GM19025 (cell line): ENCODE data around the gene SNORC.

ENCODE experiments used
- ATAC-seq: cut with Tn5 transposase; IDR thresholded peaks from one replicate; pipeline ENCODE4 v1.9.1; 2021; ENCODE audit warnings: mild to moderate bottlenecking, low read depth, moderate library complexity; ENCODE audit not compliant: unreplicated experiment

Gene SNORC

DNA sequence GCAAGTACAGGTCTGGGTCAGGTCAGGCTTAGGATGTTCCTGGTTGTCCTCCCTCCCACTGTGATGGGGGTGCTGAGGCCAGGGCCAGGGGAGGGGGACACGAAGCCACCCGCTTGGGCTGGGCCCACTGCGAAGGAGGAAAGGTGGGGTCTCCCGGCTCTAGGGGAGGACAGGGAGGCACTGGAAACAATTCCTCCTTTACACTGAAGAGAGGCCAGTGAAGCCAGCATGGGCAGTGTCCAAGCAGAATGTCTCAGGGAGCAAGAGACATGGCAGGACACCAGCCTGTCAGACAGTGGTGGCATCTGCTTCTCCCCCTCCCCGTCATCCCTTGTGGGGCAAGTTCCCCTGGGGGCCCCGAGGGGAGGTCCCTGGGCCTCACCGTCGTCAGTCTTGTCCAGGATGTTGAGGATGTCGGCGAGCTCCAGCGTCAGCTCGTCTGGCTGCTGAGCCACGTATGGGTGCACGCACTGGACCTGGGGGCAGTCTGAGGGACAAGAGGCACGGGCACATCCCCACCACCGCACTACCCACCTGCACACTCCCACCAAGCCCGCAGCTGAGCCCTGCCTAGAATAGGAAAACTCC is 10.8 kb downstream of the SNORC start:
- no peak for ATAC-seq

GRCh38 chr2:232882085-232882484 is 12.0 kb downstream of the SNORC start:
- ATAC-seq = no peak

DNA sequence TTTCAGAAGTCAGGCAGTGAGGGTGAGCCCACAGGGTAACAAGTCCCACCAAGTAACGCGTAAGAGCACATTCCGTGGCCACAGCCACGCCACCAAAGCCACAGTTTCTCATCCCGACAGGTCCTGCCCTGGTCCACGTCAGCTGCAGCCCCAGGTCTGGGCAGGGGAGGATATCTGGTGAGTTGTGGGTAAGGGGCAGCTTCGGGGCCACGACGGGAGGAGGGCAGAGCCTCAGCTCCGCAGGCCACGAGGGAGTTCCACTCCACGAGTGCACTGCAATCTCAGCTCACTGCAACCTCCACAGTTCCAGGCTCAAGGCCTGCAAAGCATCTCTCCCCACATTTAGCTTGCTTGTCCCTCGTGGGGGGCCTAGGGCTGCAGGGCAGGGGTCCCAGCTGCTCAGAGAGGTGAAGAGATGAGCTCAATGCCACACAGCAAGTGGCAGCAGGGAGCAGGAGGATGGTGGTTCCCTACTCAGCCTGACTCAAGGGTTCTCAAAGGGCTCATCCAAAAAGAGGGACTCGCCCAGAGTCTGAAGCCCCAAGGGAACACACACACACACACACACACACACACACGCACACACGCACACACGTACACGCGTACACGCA is 12.5 kb downstream of the SNORC start:
- no peak for ATAC-seq

DNA sequence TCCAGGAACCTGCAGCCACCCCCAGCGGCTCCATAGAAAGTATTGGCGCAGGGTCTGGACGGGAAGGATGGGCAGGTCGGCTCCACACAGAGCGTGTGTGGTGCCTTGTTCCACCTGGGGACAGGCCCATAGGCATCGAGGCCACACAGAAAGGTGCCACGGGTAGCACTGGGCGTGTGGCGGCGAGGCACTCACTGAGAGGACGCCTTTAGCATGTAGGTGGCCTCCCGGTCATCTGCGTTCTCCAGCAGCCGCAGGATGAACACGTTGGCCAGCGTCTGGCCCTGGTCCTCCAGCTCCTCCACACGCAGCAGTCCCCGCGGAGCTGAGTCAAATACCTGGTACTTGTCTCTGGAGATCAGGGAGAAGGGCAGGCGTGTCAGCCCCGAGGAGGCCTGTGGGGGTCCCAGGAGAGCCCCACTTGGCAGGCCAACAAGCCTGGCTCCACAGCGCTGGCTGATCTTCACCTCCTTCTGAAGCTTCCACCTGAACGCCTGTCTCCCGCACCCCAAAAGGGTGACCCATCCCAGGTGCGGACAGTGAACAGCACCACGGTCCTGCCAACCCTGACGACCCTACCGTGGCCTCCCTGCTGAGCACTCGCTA is 13.2 kb downstream of the SNORC start:
- ATAC-seq = no peak

DNA sequence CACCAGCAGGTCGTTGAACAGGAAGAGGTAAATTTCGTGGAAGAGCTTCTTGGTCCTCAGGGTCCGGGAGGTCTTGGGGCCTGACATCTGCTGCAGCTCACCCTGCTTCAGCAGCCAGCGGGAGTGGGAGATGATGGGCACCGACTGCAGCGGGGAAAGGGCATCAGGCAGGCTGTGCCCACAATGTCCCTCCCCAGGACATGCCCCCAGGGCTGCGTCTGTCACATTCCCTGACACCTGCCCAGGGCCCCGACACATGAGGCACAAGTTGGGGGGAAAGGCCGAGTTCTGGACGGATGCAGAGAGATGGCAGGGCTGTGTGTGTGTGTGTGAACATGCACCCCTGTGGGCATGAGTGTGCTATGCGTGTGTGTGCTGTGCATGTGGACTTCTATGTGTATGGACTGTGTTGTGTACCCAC is 13.9 kb downstream of the SNORC start:
- ATAC-seq = no peak

- no peak for ATAC-seq
Measured at GRCh38 chr2:232884549-232885263, 14.6 kb downstream of the SNORC start.

GRCh38 chr2:232885264-232885961 is 15.3 kb downstream of the SNORC start:
- no peak for ATAC-seq

GRCh38 chr2:232886176-232886575 is 16.1 kb downstream of the SNORC start:
- no peak for ATAC-seq

DNA sequence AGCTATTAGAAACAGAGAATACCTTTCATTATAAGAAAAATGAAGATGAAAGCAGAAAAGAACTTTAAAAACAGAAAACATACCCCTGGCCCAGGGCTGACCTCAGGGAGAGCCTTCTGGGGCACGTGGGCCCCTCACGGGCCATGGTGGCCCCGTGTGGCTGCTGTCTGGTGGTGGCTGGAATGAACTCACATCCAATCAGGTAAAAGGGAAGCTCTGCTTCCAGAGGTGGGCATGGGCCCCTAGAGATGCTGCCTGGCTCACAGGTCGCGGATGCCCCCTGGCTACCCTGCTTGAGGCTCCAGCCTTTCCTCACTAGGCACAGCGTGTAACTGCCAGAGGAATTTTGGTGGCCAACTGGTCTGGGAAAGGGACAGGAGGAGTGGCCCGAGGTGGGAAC is 16.6 kb downstream of the SNORC start:
- no peak for ATAC-seq

DNA sequence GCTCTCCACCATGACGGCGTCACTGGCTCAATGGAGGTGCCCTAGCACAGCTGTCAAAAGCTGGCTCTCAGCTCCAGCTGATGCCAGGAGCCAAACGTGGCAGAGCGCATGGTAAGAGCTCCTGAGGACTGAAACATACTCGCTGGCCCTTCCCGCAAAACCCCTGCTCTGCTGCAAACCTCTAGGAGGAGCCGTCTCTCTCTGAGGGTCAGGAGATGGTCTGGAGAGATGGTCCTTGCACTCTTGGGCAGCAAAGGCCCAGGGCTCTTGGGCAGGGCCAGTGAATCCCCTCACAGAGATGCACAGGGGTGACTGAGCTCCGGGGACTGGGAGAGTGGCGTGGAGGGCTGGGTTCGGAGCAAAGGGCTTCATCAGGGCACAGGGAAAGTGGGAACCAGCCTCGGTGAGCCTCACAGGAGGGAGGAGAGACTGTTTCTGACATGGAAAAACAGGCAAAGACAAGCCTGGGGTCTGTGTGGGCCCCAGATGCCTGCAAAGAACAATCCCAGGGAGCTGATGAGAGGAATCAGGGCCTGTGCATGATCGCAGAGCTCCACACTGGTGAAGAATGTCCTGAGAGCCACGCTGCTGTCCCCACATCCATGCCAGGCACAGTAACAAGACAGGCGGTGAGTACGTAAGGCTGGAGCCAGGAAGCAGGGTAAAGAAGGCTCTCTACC is 17.2 kb downstream of the SNORC start:
- ATAC-seq = no peak

DNA sequence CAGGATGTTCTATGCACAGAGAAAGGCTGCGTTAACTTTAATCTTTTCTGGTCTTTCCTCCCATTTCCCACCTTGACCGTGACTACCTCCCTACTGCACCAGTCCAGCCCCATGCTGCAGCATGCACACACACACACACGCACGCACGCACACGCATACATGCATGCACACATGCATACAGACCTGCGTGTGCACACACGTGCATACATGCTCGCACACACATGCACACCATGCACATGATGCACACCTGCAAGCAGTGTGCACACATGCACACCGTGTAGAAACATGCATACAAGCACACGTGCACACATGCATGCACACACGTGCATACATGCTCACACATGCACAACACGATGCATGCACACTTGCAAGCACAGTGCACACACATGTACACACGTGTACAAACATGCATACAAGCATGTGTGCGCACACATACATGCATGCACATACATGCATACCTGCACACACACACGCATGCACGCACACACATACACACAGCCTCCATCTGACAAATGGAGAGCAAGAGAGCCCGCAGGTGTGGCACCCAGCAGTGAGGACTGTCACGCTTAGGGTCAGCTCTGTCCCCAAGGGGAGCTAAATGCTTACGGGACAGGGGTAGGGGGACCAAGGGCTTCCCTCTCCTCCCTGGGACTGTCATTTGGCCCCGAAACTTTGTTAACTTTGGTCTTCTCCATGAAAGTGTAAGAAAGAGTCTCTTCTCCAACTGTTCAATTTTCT is 18.2 kb downstream of the SNORC start:
- ATAC-seq = no peak

GRCh38 chr2:232888839-232889529 is 18.9 kb downstream of the SNORC start:
- no peak for ATAC-seq

- ATAC-seq = no peak
Measured at GRCh38 chr2:232889876-232890401, 19.9 kb downstream of the SNORC start.

DNA sequence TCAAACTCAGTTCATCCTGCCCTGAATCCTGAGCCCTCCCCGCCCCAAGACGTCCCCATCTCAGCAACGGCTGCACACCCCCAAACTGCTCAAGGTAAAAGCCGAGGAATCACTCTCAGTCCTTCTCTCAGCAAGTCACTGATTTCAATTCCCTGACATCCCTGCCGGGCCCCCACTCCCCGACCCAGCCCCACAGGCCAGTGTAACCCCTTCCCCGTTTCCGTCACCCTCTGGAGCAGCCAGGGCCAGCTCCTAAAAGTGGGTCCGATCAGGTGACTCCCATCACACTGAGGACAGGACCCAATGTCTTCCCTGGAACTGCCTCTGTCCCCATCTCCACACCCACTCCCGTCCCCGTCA is 20.5 kb downstream of the SNORC start:
- no peak for ATAC-seq

DNA sequence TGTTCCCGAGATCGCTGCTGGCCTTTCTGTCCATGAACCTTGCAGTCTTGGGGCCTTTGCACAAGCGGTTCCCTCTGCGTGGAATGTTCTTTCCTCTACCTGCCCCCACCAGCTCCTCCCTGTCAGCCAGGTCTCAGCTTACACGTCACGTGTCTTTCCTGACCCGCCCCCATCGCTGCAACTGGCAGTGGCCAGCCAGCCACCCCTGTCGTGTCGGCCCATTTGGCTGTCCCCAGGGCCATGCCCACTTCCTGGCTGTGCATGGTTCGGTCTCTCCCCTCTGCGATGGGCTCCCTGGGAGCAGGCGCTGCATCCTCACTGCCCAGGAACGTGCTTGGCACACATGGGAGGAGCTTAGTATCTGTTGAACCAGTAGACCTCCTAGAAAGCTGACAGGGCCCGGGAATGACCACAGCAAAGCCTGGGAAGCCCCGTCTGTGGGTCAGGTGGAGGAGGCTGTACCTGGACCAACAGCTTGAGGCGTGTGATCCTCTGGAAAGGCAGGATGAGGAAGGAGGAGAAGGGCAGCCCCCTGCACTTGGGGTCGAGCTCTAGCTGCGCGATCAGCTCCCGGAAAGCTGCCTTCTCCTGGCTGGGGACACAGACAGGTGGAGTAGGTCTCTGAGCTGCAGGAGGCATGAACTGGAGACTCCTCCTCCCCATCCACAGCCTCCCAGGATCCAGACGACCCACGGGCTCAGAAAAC is 21.0 kb downstream of the SNORC start:
- no peak for ATAC-seq

- ATAC-seq = no peak
Measured at GRCh38 chr2:232891621-232892071, 21.6 kb downstream of the SNORC start.

- no peak for ATAC-seq
Measured at GRCh38 chr2:232892221-232892620, 22.2 kb downstream of the SNORC start.

DNA sequence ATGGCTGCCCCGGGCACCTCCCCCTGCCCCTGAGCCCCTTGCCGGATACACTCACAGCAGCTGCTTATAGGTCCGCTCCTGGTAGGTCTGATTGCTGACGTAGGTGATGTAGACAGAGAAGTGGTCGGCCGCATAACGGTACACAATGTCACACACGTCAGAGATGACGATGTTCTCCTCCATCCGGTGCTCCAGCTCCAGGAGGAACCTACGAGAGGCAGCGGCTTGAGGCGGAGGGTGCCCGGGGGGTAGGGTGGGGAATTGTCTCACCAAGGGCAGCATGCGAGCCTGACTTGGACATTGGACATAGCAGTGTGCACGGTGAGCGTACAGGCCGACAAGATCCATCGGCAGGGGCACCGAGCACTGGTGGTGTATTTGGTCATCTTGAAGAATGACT is 22.8 kb downstream of the SNORC start:
- ATAC-seq = no peak
